ENCODE measurements around the gene SPZ1.
A peak's percentile ranks its signal among the peaks of the same experiment; 100 is the strongest.
"Not testable (repeated sequence)": the region's sequence is repeated elsewhere in the genome, so short reads cannot be mapped to it uniquely, and the experiment has no call there.

SPZ1 gene

DNA sequence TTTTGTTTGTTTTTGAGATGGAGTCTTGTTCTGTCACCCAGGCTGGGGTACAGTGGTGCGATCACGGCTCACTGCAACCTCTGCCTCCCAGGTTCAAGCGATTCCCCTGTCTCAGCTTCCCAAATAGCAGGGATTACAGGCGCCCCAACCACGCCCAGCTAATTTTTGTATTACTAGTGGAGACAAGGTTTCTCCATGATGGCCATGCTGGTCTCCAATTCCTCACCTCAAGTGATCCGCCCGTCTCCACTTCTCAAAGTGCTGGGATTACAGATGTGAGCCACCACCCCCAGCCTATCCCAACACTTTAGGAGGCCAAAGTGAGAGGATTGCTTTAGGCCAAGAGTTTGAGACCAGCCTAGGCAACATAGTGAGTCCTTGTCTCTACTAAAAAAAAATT is 19.3 kb downstream of the SPZ1 start:
- no peak for DNase-seq (ENCODE audit: low spot score)

- no peak for DNase-seq (ENCODE audit: low spot score)
Measured at GRCh38 chr5:80341016-80341775, 21.4 kb downstream of the SPZ1 start.

GRCh38 chr5:80343067-80343466 is 23.3 kb downstream of the SPZ1 start:
- no peak for DNase-seq (ENCODE audit: low spot score)

DNA sequence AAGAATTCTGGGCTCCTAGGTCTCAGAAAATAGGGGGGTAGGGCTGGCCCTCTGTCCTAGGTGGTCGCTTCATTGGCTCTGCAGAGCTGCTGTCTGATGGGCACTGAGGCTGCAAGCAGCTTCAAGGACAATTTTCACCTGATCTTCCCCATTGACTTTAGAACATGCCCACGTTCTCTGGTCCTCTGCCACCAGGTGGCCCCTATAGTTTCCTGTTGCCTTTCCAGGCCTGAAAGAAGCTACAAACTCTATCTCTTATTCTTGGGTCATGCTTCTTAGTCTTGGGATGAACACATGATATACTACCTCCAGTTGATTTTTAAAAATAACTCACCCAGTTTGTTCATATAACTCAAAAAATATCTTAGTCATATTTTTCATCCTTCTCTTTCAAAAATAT is 26.3 kb downstream of the SPZ1 start:
- DNase-seq (ENCODE audit: low spot score), result peak; percentile 40

DNA sequence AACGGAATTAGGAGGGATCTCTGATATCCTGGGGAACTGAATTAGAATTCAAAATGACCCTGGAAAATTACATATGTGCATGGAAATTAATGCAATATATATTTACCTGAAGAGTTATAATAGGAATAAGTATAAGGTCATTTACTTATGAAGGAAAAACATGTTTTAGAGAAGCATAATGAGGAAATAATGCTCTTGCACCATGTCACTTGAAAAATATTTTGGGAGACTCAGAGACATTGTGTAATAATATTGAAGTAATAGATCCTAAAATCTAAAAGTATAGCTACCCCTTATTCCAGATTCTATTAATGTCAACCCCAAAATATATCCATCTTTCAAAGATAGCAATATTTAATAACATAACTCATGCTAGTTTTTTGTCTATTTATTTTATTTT is 28.4 kb downstream of the SPZ1 start:
- DNase-seq (ENCODE audit: low spot score), result no peak

- DNase-seq (ENCODE audit: low spot score), result not testable (repeated sequence)
Measured at GRCh38 chr5:80351019-80351418, 31.2 kb downstream of the SPZ1 start.

GRCh38 chr5:80355686-80356085 is 35.9 kb downstream of the SPZ1 start:
- DNase-seq (ENCODE audit: low spot score), result no peak

GRCh38 chr5:80357671-80358070 is 37.9 kb downstream of the SPZ1 start:
- no peak for DNase-seq (ENCODE audit: low spot score)

DNA sequence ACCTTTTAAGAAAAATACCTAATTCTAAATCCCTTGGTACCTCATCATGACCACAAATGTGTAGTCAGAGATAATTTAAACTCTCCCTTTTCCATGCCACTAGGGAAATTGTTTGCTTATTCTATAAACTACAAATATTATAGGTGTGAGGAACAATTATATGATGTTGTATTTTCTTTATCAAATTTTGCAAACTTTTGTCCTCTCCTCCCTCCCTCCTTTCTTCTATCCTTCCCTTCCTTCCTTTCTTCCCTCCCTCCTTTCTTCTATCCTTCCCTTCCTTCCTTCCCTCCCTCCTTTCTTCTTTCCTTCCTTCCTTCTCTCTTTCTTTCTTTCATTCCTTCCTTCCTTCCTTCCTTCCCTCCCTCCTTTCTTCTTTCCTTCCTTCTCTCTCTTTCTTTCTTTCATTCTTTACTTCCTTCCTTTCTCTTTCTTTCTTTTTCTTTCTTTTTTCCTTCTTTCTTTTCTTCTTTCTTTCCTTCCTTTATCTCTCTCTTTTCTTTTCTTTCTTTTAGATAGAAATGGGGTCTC is 41.2 kb downstream of the SPZ1 start:
- no peak for DNase-seq (ENCODE audit: low spot score)

GRCh38 chr5:80364892-80365291 is 45.1 kb downstream of the SPZ1 start:
- no peak for DNase-seq (ENCODE audit: low spot score)

- DNase-seq (ENCODE audit: low spot score), result no peak
Measured at GRCh38 chr5:80368661-80369480, 49.1 kb downstream of the SPZ1 start.

GRCh38 chr5:80369521-80369920 is 49.7 kb downstream of the SPZ1 start:
- peak; percentile 22 for DNase-seq (ENCODE audit: low spot score)

GRCh38 chr5:80370390-80370789 is 50.6 kb downstream of the SPZ1 start:
- DNase-seq (ENCODE audit: low spot score), result no peak
